Colonic mucosa (tissue), 4 donors: ENCODE results near the gene ARHGAP26. TPM values are rescaled to one million over a fixed set of nuclear protein-coding genes. Genes with fewer than 3 reads are reported as not detected.

Experiments
- DNase-seq: peaks from one replicate; pipeline ENCODE4 v3.0.0-alpha.2; 2020
- H3K27ac ChIP-seq: fragments of 200-600 bp; one replicate; pipeline ENCODE4 v1.8.0; 2021
- H3K27me3 ChIP-seq: fragments of 200-600 bp; one replicate; pipeline ENCODE4 v1.8.0; 2021
- H3K36me3 ChIP-seq: fragments of 200-600 bp; one replicate; pipeline ENCODE4 v1.8.0; 2021
- H3K4me1 ChIP-seq: fragments of 200-600 bp; one replicate; pipeline ENCODE4 v1.8.0; 2021; ENCODE audit warnings: mild to moderate bottlenecking
- H3K4me3 ChIP-seq: fragments of 200-600 bp; one replicate; pipeline ENCODE4 v1.8.0; 2021
- H3K9ac ChIP-seq, 2 donors: one replicate each; pipeline ENCODE4 v1.7.0; 2013; ENCODE audit warnings: control low read depth in 2 of 2, low read depth in 2 of 2, low read length in 2 of 2
- H3K9me3 ChIP-seq: fragments of 200-600 bp; one replicate; pipeline ENCODE4 v1.8.0; 2021
- intact Hi-C: fragments of 100-400 bp; cut with DNase I; formaldehyde crosslinking; loops from one replicate; pipeline ENCODE4 v1.14.1; 2022
- total RNA-seq, 2 donors: library from RNA; stranded (reverse); fragmentation: NEBNext Ultra II Directional in 1 of 2; extraction: Animal tissue kit (Norgen Biotek cat#: 25700) in 1 of 2; gene quantifications; one replicate each; pipeline ENCODE4 v1.2.1, GENCODE V29; 2021
- TF ChIP-seq, protein P1 (sequence below): fragments of 200-600 bp; IDR thresholded peaks from one replicate; pipeline ENCODE4 v1.8.0; 2022; ENCODE audit warnings: antibody characterized with exemption, mild to moderate bottlenecking
- donor health status: healthy.
- donor health status: DM: no; HTN: no; CAD: no.
- donor health status: DM: no; HTN: no; CAD: no.

Gene ARHGAP26
- total RNA-seq, 2 donors from 2014 or later, result 59.1 to 74.0 TPM

DNA sequence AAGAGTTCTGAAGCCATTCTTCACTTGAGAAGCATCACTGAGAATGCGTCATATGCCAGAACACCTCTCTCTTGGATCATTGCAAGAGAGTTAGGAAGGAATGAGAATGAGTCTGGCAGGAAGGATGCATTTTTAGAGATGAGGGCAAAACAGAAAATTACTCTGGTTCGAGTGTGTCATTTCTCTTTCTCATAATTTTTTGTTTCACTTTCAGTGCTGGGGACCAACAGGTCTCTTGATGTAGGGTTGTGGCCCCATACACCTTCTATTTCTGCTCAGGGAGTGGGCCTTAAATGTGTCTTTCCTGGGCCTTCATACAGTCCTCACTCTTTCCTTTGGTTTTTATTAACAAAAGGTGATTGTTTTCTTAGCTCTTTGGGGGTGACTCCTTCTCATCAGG is 330.9 kb downstream of the ARHGAP26 start:
- no peaks in the 10 kb centered on the region for H3K27me3 ChIP-seq
- no peak overlapping the region for H3K4me3 ChIP-seq
- no peak overlapping the region for H3K9ac ChIP-seq
- H3K36me3 ChIP-seq, result no peaks in the 10 kb centered on the region
- H3K4me1 ChIP-seq, result no peaks in the 10 kb centered on the region
- no peak for DNase-seq
- no peak overlapping the region for H3K27ac ChIP-seq
- intact Hi-C loops, result no loop called here
- no peaks in the 10 kb centered on the region for H3K9me3 ChIP-seq
- TF ChIP-seq, protein P1, sequence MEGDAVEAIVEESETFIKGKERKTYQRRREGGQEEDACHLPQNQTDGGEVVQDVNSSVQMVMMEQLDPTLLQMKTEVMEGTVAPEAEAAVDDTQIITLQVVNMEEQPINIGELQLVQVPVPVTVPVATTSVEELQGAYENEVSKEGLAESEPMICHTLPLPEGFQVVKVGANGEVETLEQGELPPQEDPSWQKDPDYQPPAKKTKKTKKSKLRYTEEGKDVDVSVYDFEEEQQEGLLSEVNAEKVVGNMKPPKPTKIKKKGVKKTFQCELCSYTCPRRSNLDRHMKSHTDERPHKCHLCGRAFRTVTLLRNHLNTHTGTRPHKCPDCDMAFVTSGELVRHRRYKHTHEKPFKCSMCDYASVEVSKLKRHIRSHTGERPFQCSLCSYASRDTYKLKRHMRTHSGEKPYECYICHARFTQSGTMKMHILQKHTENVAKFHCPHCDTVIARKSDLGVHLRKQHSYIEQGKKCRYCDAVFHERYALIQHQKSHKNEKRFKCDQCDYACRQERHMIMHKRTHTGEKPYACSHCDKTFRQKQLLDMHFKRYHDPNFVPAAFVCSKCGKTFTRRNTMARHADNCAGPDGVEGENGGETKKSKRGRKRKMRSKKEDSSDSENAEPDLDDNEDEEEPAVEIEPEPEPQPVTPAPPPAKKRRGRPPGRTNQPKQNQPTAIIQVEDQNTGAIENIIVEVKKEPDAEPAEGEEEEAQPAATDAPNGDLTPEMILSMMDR, result no peak

DNA sequence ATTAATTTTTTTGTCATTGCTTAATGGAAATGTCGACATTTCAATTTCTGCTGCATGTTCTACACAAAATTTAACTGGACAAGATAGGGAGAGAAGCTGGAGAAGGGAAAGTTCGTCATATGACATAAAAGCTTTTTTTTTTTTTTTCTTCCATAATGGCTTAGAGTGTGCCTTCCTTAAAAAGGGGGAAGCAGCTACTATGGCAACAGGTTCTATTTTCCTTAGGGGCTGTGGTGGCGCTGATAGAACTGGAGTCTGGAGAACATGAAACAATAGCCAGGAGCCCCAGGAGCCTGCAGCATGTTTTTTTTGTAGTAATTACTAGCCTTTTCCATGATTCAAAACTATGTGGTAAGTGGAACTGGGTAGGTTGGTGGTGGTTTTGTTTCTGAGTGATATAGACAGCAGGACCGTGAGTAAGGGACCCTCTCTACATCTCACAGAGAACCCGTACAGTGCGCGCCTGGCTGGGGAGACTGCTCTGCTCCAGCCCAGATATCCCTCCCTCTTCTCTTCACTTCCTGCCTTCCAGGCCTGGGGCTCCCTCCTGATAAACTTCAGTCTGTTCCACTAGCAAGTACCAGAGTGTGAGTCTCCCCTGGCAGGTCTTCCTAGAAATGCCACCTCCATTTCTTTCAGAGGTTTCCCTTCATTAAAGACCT is 331.7 kb downstream of the ARHGAP26 start:
- TF ChIP-seq, protein P1, result no peak
- Histone ChIP-seq H3K9me3 (no peaks in the 10 kb centered on the region), H3K36me3 (no peaks in the 10 kb centered on the region), H3K4me1 (no peaks in the 10 kb centered on the region), H3K9ac (no peak overlapping the region), H3K27me3 (no peaks in the 10 kb centered on the region), H3K4me3 (no peak overlapping the region), H3K27ac (no peak overlapping the region)
- intact Hi-C loops, result no loop called here
- no peak for DNase-seq

DNA sequence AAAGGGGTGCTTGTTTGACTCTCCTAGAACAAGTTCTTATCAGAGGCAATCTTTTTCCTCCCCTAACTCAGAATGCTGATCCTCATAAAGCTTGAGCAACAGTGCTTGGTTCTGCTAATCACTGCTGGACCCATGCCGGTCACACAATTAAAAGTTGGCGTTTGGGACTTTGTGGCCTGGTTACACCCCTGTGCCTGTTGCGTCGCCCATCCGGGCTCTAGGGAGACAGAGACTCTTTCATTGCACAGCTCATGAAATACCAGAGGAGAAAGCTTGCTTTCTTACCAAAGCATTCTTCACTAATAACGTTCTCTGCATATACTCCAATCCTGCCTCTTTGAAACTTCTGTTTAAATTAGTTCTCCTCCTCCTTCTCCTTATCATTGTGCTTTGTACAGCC is 332.2 kb downstream of the ARHGAP26 start:
- H3K4me3 ChIP-seq, result no peak overlapping the region
- no peak overlapping the region for H3K27ac ChIP-seq
- H3K36me3 ChIP-seq, result no peaks in the 10 kb centered on the region
- no peak for DNase-seq
- H3K27me3 ChIP-seq, result no peaks in the 10 kb centered on the region
- intact Hi-C loops, result no loop called here
- no peaks in the 10 kb centered on the region for H3K9me3 ChIP-seq
- no peaks in the 10 kb centered on the region for H3K4me1 ChIP-seq
- TF ChIP-seq, protein P1, result no peak
- H3K9ac ChIP-seq, result no peak overlapping the region

DNA sequence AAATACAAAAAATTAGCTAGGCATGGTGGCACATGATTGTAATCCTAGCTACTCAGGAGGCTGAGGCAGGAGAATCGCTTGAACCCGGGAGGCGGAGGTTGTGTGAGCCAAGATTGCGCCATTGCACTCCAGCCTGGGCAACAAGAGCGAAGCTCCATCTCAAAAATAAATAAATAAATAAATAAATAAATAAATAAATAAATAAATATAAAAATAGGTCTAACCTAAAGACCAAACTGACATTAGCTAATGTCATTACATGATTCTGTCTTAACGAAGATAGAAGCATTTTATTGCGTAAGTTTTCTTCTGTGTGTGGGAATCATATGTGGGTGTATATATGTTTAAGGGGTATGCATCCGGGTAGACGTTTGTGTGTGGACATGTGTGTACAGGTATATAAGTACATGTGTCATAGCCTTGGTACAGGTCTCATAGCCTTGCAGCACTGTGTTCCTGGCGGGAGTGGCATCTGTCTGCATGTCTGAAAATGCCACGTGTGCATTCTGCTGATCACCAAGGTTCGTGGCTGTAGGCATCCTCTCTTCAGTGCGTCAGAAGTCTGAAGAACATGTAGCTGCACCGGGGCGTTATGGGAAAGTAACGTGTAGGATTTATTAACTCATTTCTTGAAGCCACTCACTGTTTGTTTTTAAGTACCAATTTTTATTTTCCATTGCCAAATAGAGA is 335.2 kb downstream of the ARHGAP26 start:
- no peak for DNase-seq
- intact Hi-C loops, result no loop called here
- Histone ChIP-seq H3K9me3 (no peaks in the 10 kb centered on the region), H3K27me3 (no peaks in the 10 kb centered on the region), H3K27ac (no peak overlapping the region), H3K4me3 (no peak overlapping the region), H3K9ac (no peak overlapping the region), H3K36me3 (no peaks in the 10 kb centered on the region), H3K4me1 (no peaks in the 10 kb centered on the region)
- TF ChIP-seq, protein P1, result no peak

DNA sequence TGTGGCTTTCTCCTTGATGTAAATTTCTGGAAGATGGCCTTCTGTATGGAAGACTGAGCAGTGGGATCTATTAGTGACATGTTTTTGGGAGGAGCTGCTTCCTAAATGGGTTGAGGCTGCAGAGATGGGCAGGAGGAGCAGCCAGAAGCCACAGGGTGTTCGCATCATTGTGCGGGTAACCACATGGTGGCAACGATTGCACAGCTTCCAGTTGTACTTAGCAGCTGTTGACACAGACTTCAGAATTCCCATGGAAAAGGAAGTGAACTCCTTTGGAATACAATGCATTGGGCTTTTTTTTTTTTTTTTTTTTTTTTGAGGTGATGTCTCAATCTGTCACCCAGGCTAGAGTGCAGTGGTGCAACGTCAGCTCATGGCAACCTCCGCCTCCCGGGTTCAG is 336.0 kb downstream of the ARHGAP26 start:
- H3K9me3 ChIP-seq, result no peaks in the 10 kb centered on the region
- H3K4me3 ChIP-seq, result no peak overlapping the region
- no peak overlapping the region for H3K27ac ChIP-seq
- TF ChIP-seq, protein P1, result no peak
- no peak overlapping the region for H3K9ac ChIP-seq
- intact Hi-C loops, result no loop called here
- H3K27me3 ChIP-seq, result no peaks in the 10 kb centered on the region
- no peaks in the 10 kb centered on the region for H3K36me3 ChIP-seq
- peak; percentile 47 for DNase-seq
- H3K4me1 ChIP-seq, result peaks cover 4% of the 10 kb centered on the region
